Cardiac muscle cell (in vitro differentiated cells and primary cell): ENCODE results near the gene ZNF462. TPM values are rescaled to one million over a fixed set of nuclear protein-coding genes. Genes with fewer than 3 reads are reported as not detected.

Experiments
- DNase-seq, 2 donors: peaks; one replicate each; pipeline versions ENCODE4 v3.0.0 to v3.0.0-alpha.2; 2010 to 2017; ENCODE audit warnings: low read depth in 1 of 2, low spot score in 1 of 2
- H3K27ac ChIP-seq: fragments of 200-600 bp; sonication (generic); 2 replicates; pipeline ENCODE4 v1.5.1; 2016
- H3K27me3 ChIP-seq: fragments of 200-600 bp; sonication (generic); 2 replicates; pipeline ENCODE4 v1.6.0; 2016; ENCODE audit warnings: control low read depth
- H3K36me3 ChIP-seq: fragments of 200-600 bp; sonication (generic); 2 replicates; pipeline ENCODE4 v1.5.1; 2016; ENCODE audit warnings: control low read depth
- H3K4me1 ChIP-seq: fragments of 200-600 bp; sonication (generic); 2 replicates; pipeline ENCODE4 v1.8.1; 2017; ENCODE audit warnings: low read depth, mild to moderate bottlenecking, mixed run types
- H3K4me3 ChIP-seq: fragments of 200-600 bp; sonication (generic); 2 replicates; pipeline ENCODE4 v1.5.1; 2016; ENCODE audit warnings: mild to moderate bottlenecking
- H3K9me3 ChIP-seq: fragments of 200-600 bp; sonication (generic); 2 replicates; pipeline ENCODE4 v1.5.1; 2017; ENCODE audit warnings: low read depth, mild to moderate bottlenecking, control low read depth
- polyA plus RNA-seq: library from polyadenylated mRNA; unstranded; fragments of >200 nt; fragmentation: Nextera tagmentation; extraction: Ambion mirVana; gene quantifications from 2 replicates; pipeline ENCODE4 v1.2.1, GENCODE V29; 2016
- total RNA-seq: library from RNA; depleted of rRNA; stranded (reverse); fragments of >200 nt; gene quantifications from 2 replicates; pipeline ENCODE4 v1.2.3, GENCODE V29; 2016
- TF ChIP-seq, protein P1 (sequence below): IDR thresholded peaks from 2 replicates; pipeline ENCODE4 v1.5.1; 2012; ENCODE audit warnings: low read depth, mild to moderate bottlenecking, low read length

The ZNF462 gene
- total and polyA plus RNA-seq, 2 experiments from 2014 or later = 12.7 to 36.8 TPM

- TF ChIP-seq, protein P1, sequence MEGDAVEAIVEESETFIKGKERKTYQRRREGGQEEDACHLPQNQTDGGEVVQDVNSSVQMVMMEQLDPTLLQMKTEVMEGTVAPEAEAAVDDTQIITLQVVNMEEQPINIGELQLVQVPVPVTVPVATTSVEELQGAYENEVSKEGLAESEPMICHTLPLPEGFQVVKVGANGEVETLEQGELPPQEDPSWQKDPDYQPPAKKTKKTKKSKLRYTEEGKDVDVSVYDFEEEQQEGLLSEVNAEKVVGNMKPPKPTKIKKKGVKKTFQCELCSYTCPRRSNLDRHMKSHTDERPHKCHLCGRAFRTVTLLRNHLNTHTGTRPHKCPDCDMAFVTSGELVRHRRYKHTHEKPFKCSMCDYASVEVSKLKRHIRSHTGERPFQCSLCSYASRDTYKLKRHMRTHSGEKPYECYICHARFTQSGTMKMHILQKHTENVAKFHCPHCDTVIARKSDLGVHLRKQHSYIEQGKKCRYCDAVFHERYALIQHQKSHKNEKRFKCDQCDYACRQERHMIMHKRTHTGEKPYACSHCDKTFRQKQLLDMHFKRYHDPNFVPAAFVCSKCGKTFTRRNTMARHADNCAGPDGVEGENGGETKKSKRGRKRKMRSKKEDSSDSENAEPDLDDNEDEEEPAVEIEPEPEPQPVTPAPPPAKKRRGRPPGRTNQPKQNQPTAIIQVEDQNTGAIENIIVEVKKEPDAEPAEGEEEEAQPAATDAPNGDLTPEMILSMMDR = no peak
- peak in 1 of 2 donors; percentile 57 for DNase-seq
- no peaks in the 10 kb centered on the region for H3K9me3 ChIP-seq
- H3K4me3 ChIP-seq = no peak overlapping the region
- H3K36me3 ChIP-seq = no peaks in the 10 kb centered on the region
- H3K4me1 ChIP-seq = peaks cover 35% of the 10 kb centered on the region
- H3K27me3 ChIP-seq = no peaks in the 10 kb centered on the region
- no peak overlapping the region for H3K27ac ChIP-seq
These were observed 17.9 kb downstream of the ZNF462 start for GRCh38 chr9:106880863-106881262.

DNA sequence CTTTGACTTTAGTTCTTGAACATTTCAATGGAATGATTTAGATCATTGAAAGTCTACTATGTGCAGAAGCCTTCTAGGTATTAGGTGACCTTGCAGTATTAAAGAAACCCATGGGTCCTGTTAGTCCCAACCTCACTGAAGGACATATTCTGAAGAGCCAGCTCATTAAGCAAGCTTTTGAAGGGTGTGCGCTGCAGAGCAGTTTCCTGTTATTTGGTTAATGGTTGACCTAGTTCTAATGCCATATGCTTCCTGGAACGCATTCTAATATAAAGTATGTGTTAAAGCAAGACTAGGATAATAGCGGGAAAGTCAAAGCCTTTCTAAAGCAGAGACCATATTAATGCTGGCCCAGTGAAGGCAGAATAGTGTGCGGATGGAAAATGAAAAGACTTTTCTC lies 20.1 kb downstream of the ZNF462 start:
- TF ChIP-seq, protein P1 = no peak
- no peak for DNase-seq
- Histone ChIP-seq H3K36me3 (no peaks in the 10 kb centered on the region), H3K9me3 (no peaks in the 10 kb centered on the region), H3K27me3 (no peaks in the 10 kb centered on the region), H3K4me1 (peaks cover 37% of the 10 kb centered on the region), H3K27ac (no peak overlapping the region), H3K4me3 (no peak overlapping the region)

DNA sequence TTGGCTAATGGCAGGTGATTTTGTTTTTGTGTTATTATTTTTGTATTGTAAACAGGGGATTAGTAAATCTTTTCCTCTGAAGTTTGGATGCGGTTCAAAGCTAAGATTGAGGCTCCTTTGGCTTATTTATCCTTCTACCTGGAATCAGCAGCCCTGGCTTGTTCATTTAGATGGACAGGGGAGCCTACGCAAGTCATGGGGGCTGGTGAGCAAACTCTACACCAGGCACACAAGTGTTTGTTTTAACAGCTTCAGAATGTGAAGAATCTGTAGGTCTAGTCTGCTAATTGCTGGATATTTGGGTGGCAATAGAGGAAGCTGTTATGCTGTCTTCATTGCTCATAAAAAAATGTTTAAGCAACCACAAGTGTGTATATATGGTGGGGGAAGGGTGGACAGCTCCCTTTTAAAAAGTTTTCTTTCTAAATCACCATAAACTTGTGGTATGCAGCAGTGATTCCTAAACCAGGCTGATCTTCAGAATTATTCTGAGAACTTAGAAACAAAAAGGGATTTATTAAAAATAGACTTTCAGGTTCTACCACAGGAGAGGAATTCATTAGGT lies 20.7 kb downstream of the ZNF462 start:
- Histone ChIP-seq H3K27me3 (no peaks in the 10 kb centered on the region), H3K4me3 (no peak overlapping the region), H3K27ac (no peak overlapping the region), H3K36me3 (no peaks in the 10 kb centered on the region), H3K9me3 (no peaks in the 10 kb centered on the region), H3K4me1 (peaks cover 34% of the 10 kb centered on the region)
- TF ChIP-seq, protein P1 = no peak
- peak in 1 of 2 donors; percentile 52 for DNase-seq

GRCh38 chr9:106885451-106885850 lies 22.5 kb downstream of the ZNF462 start:
- peak; percentile 48 to 62 for DNase-seq
- Histone ChIP-seq H3K4me1 (peaks cover 28% of the 10 kb centered on the region), H3K27me3 (no peaks in the 10 kb centered on the region), H3K4me3 (no peak overlapping the region), H3K36me3 (no peaks in the 10 kb centered on the region), H3K9me3 (no peaks in the 10 kb centered on the region), H3K27ac (no peak overlapping the region)
- TF ChIP-seq, protein P1 = no peak

DNA sequence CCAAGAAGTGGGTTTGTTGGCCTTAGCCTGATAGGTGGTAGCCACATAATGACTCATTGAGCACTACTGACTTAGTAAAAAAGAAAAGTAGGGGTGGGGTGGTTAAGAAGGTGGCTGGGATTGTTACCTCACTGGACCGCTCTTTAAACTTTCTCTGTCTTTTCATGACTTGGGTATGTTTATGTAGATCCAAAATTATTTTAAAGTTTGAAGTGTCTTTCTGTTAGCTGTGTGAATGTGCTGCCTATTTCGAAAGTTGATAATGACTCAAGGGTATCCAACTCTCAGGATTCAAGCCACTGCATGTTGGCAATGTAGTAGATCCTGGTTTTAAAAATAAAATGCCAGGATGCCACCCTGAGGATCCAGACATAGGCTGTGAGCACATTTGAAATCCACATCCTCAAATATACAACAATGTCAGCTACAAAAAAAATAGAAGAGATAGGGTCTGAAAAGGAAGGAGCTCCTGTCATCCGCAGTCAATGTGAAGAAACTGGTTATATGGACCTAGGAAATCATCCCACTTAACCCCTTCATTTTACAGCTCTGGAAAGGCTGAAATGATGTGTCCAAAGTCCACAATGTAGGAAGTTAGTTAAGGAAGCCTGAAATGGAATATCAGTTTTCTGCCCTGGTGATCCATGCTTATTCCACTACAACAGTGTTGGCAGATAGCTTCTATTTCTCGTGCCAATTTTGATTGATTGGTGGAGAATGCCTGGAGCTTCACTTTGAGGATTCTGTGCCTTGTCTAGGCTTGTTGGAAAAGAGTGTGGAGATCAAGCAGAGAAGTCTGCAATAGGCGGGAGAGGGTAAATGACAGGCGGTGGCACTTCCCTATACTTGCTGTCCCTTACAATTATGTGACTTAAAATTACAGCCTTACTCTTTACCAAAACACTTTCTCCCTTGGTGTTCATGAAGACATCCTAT lies 23.4 kb downstream of the ZNF462 start:
- no peaks in the 10 kb centered on the region for H3K9me3 ChIP-seq
- peaks cover 38% of the 10 kb centered on the region for H3K4me1 ChIP-seq
- H3K4me3 ChIP-seq = no peak overlapping the region
- TF ChIP-seq, protein P1 = no peak
- no peak overlapping the region for H3K27ac ChIP-seq
- H3K36me3 ChIP-seq = no peaks in the 10 kb centered on the region
- DNase-seq = no peak
- no peaks in the 10 kb centered on the region for H3K27me3 ChIP-seq
